ENCODE measurements around the gene PLEKHO1.

Gene PLEKHO1

DNA sequence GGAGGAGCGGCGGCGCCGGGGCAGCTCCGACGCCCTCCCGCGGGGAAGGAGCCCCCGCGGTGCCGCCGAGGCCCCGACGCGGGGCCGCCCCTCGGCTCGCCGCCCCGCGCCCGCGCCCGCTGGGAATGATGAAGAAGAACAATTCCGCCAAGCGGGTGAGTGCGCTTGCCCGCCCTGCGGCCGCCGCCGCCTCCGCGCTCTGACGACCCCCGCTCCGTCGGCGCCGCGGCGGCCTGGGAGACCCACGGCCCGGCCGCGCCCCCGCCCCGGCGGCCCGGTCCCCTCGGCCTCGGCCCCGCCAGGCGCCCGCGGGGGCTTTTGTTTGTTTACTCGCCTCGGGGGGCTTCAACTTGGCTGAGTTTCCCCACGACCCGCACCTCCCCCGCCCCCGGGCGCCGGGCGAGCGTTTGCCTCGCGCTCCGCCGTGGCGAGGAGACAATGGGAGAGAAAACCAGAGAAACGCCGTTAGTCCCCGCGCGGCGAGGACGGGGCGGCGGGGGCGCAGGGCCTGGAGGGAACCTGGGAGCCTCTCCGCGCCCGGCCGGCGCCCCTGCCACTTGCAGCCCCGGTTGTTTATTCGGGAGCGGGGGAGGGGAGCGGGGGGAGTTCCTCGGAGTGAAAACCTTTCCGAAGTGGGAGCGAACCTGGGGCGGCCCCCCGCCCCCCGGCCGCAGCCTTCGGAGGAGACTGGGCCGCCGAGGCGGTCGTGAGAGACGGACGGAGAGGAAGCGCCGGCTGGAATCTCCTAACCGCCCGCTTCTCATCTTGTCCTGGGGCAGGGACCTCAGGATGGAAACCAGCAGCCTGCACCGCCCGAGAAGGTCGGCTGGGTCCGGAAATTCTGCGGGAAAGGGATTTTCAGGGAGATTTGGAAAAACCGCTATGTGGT is 661 bp downstream of the PLEKHO1 start:
- peak; percentile 22 for DNase-seq (ENCODE audit: low read depth)

DNA sequence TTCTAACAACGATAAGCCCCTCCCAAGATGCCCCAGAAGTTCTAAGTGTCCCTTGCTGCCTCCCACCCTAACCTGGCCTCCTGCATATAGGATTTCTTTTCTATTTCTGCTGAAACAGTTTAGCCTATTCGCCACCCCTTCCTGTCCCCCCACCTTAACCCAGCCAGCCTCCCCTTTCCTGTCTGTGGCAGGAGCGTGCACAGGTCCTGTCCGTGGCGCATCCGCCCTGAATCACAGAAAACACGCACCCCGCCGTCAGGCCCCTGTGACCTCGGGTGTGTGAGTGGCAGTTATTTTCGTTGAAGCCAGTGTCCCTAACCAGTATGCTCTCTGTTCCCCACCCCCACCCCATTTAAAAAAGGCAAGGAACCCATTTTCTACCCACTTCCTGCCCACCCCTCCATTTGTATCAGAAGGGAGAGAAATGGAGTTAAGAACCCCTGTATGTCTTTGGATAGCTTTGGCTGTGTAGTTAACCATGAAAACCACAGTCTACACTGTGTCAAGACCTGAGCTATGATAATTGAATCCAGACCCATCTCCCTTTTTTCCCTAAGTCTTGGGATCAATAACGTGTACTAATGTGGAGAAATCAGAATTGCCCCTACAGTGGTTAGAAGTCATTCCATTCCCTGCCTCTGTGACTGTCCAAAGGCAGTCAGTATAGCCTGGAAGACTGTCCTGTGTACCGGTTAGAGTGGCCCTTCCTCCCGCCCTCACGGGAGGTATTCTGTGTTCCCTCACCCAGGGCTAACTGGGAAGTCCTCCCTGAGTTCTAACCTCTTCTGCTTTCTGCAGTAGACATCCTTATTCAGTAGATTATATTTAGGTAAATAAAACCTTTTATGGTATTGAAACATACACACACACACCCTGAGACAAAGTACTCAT is 1.8 kb downstream of the PLEKHO1 start:
- peak; percentile 51 for DNase-seq (ENCODE audit: low read depth)

DNA sequence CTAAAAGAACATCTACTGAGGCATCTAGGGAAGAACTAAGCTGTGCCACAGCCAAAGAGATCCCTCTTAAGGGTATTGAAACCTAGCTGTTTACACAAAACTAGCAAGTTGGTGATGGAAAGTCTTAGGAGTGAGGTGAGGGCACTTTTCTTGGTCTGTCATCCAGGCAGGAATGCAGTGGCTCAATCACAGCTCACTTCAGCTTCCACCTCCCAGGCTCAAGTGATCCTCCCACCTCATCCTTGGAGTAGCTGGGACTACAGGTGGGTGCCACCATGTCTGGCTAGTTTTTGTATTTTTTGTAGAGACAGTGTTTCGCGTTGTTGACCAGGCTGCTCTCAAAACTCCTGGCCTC is 2.4 kb downstream of the PLEKHO1 start:
- no peak for DNase-seq (ENCODE audit: low read depth)

DNA sequence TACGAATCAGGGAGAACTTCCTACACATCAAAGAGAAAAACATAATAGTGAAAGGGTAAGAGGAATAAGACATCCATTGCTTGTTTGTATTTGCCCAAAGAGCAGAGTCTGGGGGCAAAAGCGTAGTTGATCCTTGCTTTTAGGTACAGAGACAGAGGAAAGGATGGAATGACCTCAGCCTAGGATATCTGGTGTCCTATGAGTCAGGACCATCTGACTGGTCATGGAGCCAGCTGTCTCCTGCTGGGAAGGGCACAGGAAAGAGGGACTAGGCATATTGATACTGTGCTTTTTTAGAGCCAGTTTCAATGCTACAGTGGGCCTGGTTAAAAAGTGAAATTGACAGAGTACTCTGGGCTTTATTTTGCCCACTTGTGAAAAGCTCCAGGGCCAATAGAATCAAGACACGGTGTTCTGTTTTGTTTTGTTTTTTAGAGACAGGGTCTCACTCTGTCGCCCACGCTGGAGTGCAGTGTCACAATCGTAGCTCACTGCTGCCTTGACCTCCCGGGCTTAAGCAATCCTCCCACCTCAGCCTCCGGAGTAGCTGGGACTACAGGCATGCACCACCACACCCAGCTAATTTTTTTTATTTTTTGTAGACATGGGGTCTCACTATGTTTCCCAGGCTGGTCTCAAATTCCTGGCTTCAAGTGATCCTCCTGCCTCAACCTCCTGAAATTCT is 3.2 kb downstream of the PLEKHO1 start:
- no peak for DNase-seq (ENCODE audit: low read depth)

DNA sequence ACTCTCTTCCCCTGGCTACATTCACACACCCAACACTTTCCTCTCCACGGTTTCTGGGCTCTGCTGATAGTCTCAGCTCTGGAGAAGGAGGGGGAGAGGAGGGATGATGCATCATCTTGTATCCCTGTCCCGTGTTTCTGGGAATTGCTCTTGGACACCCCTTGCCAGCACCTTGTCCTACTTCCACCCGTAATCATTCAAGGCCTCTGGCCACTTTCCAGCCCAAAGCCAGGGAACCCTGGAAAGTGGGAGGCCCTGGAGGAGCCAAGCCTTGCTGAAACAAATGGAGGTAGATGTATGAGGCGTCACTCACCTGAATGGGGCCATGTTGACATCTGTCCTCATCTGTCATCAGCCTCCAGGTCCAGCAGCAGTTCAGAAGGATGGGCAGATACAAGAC is 4.4 kb downstream of the PLEKHO1 start:
- DNase-seq (ENCODE audit: low read depth) = no peak

DNA sequence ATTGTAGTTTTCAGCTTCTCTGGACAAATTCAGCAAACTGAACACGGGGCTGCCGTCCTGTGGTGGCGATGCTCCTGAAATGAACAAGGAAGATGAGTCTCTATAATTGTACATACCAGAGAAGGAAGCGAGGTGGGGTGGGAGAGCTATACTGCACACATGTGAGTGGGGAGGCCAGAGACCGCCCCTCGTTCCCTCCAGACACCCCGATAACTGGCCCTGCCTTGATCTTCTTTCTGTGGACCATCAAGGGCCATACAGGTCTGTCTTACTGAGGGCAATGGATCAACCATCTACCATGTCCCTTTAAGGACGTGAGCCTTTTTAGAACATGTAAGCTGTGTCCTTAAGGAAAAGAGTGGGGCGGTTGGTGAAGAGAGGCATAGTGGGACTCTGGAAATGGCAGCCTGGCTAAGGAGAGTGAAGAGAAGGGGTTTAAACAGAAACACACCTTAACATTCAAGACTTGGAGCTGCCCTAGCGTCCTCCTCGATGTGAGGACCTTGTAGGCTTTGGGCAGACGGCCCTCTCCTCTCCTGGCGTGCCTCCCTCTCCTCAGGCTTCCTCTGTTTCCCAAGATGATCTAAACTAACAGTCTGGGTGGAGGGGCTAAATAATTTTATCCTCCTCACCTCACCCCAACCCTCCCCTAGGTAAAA is 5.8 kb downstream of the PLEKHO1 start:
- DNase-seq (ENCODE audit: low read depth) = no peak

DNA sequence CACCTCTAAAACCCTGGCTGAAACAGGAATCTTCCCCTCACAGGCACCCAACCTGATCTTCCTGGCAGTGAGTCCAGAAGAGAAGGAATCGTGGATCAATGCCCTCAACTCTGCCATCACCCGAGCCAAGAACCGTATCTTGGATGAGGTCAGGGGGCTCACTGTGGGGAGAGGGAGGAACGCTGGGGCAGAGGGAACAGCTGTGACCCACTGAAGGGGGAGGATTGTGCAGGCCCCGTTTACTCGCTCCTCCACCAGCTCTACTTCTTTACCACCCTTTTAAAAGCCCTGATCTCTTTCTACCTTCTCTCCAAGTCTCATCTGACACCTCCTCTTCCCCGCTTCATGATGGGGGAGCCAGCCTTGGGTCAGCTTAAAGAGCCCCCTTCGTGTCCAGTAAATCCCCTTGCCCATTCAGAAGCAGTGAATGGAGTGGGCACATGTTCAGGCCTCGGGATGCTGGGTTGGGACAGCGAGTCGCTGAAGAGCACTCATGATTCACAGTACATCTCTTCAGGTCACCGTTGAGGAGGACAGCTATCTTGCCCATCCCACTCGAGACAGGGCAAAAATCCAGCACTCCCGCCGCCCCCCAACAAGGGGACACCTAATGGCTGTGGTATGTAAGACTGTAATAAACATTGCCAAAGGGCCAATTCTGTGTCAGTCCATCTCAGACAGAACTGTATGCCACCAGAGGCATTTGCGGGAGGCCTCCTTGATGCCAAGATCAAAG is 7.3 kb downstream of the PLEKHO1 start:
- DNase-seq (ENCODE audit: low read depth) = no peak

DNA sequence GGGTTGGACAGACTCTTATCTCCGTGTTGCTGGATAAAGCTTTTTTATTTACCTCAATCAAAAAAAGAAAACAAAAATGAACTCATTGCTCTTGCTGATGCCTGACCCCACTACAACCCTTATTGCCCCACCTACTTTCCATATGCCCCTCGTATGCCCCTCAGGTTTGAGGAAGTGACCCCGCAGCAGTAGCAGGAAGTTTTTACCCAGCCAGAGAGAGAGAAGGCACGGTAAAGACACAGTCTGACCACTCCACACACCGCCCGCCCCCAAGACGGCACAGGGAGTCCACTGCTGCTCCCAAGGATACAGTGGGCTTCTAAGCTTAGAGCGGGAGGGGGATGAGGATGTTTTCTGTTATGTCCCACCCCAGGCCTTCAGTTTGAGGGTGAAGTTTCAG is 9.8 kb downstream of the PLEKHO1 start:
- no peak for DNase-seq (ENCODE audit: low read depth)

DNA sequence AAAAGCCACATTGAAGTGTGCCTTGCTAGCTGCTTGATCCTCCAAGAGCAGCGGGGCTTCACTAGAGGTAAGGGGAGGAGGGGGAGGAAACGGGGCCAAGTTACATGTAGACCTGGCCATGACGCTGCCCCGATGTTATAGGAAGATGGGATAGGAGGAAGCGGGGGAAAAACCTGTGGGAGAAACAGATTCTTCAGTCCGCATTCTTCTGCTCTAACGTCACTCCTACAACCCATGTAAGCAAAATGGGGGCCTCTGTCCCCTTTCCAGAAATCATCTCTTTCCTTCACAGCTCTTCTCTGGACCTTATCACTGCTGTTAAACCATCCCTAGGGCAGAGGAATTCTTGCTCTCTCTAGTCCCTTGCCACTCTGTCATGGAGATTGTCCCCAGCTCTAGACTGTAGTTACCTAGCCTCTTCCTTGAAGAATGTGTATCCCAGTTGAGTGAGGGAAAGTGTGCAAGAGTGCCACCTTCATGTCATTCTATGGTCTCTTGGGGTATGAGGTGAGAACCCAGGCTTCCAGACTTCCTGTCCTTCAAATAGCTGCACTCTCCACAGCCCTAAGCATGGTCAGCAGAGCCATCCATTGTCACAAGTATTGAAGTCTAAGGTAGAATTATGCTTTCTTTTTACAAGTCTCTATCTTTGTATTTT is 11.4 kb downstream of the PLEKHO1 start:
- DNase-seq (ENCODE audit: low read depth) = no peak

DNA sequence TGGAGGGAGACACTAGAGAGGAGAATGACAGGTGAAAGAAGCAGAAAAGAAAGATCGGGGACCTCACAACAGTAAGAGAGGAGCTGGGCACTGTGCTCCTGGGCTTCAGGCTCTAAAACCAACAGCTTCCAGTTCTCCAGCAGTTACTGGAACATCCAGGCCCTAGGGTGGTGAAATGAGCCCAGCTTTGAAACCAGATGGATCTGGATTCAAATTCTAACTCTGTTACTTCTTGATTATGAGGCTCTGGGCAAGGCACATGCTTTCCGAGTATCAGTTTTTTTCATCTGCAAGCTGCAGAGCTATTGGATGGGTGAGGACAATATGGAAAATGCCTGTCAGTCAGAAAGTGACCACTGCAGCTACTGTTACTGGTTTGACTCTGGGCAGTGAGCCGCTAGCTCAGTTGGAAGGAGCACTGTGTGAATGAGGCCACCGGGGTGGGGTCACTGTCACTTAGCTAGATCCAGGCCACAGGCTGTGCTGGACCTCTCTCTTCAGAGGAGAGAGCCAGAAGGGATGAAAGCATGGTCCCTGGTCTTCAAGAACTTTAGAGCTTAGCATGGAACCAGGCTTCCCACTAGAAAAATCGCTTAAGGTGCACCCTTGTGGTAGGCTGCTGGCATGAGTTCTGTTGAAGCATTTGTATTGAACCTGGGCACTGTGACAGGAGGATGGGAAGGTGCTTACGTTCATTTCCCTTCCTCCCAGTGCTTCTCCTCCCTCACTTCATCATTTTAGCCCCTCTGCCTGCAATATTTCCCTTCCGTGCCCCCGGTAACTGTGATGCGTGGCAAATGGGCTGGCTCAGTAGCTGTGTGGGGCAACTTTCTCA is 12.2 kb downstream of the PLEKHO1 start:
- no peak for DNase-seq (ENCODE audit: low read depth)

DNA sequence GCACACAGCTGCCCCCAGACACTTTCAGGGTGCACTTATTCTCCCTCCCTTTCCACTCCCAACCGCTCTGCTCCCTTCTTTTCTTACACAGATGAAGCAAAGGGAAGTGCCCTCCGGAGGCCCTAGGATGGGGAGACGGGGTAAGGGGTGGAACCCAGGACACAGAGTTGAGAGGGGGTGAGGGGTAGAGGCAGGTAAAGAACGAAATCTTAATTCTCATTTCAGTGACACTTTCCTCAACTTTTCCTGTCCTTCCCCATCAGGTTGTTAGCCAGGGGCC is 12.8 kb downstream of the PLEKHO1 start:
- no peak for DNase-seq (ENCODE audit: low read depth)

DNA sequence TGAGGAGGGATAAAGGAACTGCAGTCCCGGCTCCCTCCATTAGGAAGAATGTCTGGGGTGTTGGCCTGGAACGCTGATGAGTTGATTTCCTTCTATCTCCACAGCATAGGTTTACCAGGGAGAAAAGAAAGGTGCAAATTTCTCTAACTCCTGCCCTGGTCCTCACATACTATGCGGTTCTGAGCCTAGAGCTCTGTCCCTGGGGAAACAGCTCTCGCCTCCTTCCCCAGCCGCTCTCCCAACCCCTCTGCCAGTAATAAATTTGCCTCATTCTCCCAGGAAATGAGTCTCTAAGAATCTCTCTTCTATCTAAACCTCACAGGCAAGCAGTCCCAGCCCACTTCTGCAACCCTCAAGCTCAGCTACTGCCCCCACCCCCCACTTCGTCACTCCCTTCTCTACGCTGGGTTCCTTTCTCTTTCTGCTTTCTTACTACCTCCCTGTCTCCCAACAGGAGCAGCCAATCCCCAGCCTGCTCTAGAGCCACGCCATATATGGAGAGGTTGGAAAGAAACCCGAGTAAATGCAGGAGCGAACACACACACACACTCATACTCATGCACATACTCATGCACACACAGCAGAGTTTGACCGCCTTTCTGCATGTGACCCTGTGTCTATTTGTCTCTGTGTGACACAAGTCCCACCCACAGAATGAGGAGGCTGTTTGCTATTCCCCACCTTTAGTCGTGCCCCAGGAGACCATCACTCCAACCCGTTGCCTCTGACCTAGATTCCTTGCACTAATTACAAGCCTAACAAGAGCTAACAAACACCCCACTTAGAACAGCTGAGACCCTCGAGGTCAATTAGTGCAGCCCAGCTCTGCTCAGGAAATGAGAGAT is 13.4 kb downstream of the PLEKHO1 start:
- DNase-seq (ENCODE audit: low read depth) = no peak

DNA sequence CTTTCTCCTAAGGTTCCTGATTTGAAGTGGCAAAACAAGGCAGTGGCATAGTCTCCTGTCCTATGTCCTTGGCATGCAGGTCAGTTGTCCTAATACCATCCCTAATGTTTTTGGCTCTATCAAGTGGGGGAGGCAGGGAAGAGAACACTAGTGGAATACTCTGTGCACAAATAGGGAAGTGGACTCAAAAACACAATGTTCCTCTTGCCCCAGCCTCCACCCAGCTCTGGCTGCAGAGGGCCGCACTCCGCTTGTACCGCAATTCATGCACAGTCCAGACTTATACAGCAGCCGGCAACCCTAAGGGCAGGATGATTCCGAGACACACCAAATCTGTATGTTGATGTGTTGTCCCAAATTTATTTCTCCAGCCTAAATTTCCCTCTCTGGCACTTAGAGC is 14.5 kb downstream of the PLEKHO1 start:
- DNase-seq (ENCODE audit: low read depth) = no peak

DNA sequence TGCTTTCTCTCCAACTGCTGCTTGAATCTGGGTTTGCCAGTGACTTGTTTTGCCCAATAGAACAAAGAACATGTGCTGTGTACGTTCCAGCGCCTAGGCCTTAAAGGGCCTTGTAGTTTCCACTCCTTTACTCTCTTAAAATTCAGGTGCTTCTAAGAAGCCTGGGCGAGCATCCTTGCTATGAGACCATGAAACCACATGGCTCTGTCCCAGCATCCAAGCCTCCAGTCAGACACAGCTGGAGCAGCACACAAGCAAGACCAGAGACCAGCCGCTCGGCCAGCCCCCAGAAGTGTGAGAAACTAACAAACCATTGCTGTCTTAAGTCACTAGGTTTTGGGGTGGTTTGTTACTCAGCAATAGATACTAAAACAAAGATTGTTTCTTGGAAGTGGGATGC is 15.1 kb downstream of the PLEKHO1 start:
- DNase-seq (ENCODE audit: low read depth) = no peak

DNA sequence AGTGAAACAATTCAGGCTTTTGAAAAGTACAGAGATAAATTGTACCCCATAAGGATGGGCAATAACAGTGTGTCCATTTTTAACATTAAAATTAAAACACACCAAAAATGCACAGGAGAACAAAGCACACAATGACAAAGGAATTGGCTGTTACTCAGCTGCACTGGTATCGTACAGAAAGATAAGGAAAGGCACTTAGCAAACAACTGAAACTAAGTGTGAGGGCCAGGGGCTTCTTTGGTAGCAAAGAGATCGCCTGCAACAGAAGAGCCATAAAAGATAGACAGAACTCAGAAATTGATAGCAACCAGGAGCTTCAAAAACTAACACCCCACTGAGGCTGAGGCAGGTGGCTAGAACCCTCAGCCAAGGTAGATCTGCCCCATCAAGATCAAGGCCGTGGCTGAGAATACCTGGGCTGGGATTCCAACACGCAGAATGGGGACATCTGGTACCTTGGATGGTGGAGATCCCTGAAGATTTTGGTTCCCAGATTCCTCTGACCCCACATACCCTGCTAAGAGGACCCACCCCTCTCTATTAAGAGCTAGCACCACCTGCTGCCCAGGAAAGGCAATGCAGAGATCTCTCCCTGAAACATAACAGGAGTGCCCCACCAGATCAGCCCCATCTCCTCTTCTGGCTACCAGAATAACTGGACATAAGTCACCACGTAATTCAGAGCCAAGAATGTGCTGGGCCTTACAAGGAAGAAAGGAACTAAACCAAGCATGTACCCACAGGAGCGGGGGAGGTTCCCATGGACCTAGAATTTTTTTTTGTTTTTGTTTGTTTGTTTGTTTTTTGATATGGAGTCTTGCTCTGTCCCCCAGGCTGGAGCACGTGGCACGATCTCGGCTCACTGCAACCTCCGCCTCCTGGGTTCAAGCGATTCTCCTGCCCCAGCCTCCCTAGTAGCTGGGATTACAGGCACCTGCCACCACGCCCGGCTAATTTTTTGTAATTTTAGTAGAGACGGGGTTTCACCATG is 16.2 kb downstream of the PLEKHO1 start:
- peak; percentile 16 for DNase-seq (ENCODE audit: low read depth)

DNA sequence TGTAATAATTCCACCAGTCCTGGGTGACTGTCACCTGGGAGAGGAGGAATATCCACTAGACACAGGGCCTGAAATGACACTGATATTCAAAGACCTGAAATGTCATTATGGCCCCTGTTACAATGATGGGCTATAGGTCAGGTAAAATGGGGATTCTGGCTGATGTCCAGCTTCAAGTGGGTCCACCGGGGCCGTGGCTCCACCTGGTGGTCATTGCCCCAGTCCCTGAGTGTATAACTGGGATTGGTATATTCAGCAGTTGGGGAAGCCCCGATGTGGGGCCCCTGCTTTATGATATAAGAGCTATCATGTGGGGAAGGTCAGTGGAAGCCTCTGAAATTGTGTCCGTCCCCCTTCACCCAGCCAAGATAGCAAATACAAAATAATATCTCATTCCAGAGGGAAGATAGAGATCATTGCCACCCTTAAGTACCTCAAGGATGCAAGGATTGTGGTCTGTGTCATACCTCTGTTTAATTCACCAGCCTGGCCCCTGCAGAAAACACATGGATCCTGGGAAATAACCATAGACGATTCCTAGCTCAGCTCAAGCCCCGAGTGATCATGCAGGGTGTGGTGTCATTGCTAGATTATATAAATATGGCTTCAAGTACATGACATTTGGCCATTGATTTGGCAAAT is 19.4 kb downstream of the PLEKHO1 start:
- DNase-seq (ENCODE audit: low read depth) = peak; percentile 17

DNA sequence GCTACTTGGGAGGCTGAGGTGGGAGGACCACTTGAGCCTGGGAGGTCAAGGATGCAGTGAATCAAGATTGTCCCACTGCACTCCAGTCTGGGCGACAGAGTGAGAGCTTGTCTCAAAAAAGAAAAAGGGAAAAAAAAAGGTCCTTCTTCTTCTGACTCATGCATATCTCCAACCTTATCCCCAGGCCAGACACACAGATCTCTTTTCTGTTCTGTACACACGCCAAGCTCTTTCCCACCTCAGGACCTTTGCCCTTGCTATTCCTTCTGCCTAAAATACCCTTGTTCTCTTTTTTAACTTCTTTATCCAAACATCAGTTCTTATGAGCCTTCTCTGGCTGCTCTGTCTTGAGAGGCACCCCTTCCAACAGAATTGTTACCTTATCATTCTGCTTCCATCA is 22.1 kb downstream of the PLEKHO1 start:
- no peak for DNase-seq (ENCODE audit: low read depth)

Measured in stimulated activated CD8-positive, alpha-beta memory T cell treated with anti-CD3 and anti-CD28 coated beads, Interleukin-12 subunit alpha, Interleukin-12 subunit beta, amount 100 ng/mL, for 4 hours (primary cell).